ENCODE data around the gene SNPH.

SNPH gene

DNA sequence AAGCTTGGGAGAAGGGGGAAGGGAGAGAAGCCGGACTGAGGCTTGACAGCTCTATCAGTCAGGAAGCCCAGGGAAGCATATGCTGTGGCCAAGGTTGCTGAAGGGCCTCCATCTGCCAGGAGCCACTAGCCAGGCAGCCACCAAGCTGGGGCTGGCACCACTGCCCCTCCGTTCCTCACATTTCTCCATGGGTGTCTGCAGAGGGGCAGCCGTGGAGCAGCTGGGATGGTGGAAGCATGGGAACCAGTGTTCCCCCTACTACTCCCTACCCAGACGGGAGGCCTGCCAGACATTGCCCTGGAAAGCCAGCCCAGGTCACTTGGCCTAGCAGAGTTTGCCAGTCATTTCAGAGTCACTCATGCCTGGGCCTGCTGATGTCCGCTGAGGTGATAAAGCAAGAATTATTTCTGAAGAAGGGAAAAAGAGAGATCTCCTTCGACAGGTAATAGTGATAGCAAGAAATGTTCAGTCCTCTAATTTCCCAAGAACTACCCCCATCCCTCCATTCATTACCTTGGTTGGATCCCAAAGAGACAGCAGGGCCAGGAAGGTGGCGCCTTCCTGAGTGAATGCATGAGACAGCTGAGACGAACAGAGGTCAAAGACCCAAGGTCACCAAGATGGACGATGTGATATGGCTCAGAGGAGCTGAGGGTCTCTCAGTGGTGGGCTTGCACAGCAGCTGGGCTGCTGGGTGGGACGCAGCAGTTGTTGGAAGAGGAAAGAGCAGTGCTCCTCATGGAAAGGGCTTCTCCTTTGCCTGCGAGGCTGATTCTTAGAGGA lies 21.9 kb downstream of the SNPH start:
- no peak for DNase-seq (ENCODE audit: low read depth)

GRCh38 chr20:1291191-1291741 lies 25.2 kb downstream of the SNPH start:
- DNase-seq (ENCODE audit: low read depth), result no peak

- DNase-seq (ENCODE audit: low read depth), result no peak
Observed at GRCh38 chr20:1292620-1293019, 26.5 kb downstream of the SNPH start.

DNA sequence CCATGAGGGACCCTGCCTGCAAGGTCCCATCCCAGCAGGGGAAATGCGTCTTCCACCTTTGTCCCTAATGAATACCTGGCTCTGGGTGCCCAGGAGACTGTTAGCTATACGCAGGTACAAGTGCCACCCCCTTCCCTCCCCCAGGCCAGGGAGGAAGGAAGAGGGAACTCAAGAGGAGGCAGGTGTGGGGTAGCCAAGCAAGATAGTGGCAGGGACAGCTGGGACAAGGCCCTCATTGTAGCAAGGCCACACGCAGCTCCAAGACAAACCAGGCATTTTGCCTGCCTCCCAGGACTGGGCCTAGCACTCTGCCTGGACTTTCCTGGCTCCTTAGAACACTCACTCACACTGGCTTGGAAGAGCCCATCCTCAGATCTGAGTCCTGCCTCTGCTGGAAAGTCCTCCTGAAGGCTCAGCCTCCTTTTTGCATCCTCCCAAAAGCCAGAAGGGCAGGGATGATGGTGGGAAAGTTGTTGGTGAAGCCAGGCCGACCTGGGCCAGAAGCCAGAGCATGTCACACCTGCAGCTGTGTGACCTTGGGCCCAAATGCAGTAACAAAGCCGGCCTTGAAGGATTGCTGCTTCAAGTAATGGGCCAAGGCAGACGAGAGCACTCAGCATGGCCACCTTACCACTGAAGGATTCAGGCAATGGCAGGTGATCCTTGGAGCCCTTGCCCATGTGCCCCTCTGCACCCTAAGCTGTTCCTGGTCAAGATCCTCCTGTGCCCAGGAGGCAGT lies 27.7 kb downstream of the SNPH start:
- DNase-seq (ENCODE audit: low read depth), result no peak

DNA sequence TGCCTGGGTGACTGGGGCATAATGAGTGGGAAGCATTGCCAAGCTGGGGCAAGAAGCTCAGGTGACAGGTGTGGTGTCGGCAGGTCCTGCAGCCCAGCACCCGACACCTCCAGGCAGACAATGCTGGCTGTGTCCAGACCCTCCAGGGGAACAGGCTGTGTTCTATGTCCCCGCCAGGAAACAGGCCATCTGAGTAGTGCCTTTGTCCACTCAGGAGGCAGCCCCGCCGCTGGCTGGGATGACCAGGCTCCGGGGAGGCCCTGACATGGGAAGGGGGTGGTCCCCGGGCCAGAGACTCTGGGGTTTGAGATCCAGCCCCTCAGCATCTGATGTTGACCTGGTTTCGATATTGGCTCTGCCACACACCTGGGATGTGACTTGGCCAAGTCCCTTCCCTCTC lies 28.4 kb downstream of the SNPH start:
- no peak for DNase-seq (ENCODE audit: low read depth)

- DNase-seq (ENCODE audit: low read depth), result no peak
Observed at GRCh38 chr20:1295276-1295930, 29.3 kb downstream of the SNPH start.

- no peak for DNase-seq (ENCODE audit: low read depth)
Observed at GRCh38 chr20:1296117-1296610, 30.1 kb downstream of the SNPH start.

DNA sequence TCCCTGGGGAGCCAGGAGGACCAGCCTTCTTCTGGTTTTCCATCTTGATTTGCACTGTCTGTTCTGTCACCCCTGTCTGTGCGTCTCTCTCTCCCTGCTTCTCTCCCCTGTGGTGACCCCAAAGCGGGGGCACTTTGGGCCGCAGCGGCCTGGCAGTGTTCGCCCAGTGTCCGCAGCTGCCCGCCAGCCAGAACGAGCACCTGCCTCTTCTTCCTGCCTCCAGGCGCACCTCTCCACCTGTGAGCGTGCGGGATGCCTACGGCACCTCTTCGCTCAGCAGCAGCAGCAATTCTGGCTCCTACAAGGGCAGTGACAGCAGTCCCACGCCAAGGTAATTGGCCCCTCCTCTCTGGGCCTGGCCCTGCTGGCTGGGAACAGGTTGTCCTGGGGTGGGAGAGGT lies 30.8 kb downstream of the SNPH start:
- DNase-seq (ENCODE audit: low read depth), result no peak

GRCh38 chr20:1297486-1297885 lies 31.4 kb downstream of the SNPH start:
- no peak for DNase-seq (ENCODE audit: low read depth)

GRCh38 chr20:1298166-1298565 lies 32.1 kb downstream of the SNPH start:
- DNase-seq (ENCODE audit: low read depth), result no peak

- no peak for DNase-seq (ENCODE audit: low read depth)
Observed at GRCh38 chr20:1298888-1299511, 32.9 kb downstream of the SNPH start.

- peak; percentile 18 for DNase-seq (ENCODE audit: low read depth)
Observed at GRCh38 chr20:1299522-1299921, 33.4 kb downstream of the SNPH start.

- DNase-seq (ENCODE audit: low read depth), result no peak
Observed at GRCh38 chr20:1300083-1300840, 34.2 kb downstream of the SNPH start.

DNA sequence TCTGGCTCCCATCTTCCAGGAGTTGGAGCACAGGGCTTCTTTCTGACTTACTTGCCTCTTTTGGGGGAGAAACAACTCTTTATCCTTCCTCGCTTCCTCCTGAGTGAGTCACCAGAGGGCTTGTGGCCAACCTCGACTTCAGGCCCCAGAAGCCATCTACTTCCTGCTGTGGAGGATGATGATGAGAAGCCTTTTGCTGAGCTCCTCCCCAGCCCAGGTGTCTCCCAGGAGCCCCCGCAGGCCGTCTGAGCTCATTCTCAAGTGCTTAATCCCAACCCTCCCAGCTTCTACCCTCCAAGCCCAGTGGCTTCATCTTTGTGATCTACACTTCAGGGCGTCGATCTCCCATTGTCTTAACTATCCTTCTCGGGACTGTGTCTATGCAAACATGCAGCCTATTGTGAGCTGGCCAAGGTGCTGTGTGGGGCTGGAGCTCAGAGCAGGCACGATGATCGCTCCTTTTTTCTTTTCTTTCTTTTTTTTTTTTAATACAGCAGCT lies 35.0 kb downstream of the SNPH start:
- DNase-seq (ENCODE audit: low read depth), result peak; percentile 45

DNA sequence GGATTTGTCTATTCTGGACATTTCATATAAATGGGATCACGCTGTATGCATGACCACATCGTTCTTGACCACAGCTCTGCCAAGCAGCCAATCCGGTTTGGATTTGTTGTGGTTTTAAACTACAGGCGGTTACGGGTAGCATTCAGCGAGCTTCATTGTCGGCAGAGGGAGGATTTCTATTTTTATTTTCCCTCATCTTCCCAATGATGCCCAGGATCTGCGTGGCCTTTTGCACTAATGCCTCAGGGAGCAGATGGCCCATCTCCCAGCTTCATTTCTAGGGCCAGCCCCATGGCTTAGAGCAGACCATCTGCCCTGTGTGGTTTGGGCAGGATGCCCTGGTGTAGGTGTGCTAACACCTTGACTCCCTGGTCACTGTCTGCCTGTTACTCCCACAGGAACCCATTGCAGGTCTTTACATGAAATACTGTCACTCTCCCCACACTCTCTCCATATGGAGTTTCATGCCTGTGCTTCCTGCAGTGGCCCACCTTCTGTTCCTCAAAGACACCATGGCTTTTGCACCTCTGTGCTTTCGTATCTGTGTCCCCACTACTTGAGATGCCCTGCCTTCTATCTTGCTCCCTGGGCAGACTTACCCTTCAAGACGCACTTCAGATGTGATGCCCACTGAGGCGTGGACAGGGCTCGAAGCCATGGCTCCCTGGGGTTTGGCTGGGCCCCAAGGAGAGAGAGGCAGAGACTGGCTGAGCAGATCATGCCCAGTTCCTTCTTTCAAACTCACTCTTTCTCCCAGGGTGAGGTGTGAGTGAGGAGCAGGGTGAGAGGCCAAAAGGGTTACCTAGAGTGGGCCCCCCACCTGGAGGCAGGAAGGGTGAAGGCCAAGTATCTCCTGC lies 36.8 kb downstream of the SNPH start:
- DNase-seq (ENCODE audit: low read depth), result peak; percentile 22

GRCh38 chr20:1304710-1305515 lies 38.8 kb downstream of the SNPH start:
- DNase-seq (ENCODE audit: low read depth), result no peak

GRCh38 chr20:1305712-1306111 lies 39.6 kb downstream of the SNPH start:
- DNase-seq (ENCODE audit: low read depth), result no peak

- no peak for DNase-seq (ENCODE audit: low read depth)
Observed at GRCh38 chr20:1306316-1307135, 40.4 kb downstream of the SNPH start.

Measured in CMK (cell line).